Erythroblast (primary cell): ENCODE data around the gene DEUP1.

ENCODE experiments used
- GATA1 ChIP-seq: IDR thresholded peaks from 2 replicates; pipeline ENCODE4 v1.6.1; 2011; ENCODE audit warnings: low read depth, mild to moderate bottlenecking, control low read depth, low read length, moderate library complexity
- POLR2A ChIP-seq: IDR thresholded peaks from 2 replicates; pipeline ENCODE4 v1.6.1; 2011; ENCODE audit warnings: mild to moderate bottlenecking, low read length

DNA sequence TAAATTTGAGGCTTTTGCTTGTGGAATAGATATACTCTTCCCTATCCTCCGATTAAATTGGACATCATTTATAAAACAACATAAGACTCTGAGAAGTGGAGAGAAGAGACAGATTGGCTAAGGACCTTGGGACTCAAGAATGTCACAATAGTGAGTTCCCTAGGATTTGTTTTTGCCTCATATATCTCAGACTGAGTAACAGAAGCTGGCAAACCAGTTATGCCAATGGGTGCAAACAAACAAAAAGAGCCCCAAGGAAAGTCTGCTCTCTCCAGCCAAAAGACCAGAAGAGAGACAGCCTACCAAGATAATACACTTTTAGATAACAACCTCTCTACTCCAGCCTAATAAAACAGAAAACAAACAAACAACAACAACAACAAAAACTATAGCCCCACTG, 28.9 kb downstream of the DEUP1 start:
- TF ChIP-seq POLR2A (no peak), GATA1 (no peak)
